Karpas-422 (cell line): ENCODE measurements around the gene NBPF3. TPM values are rescaled to one million over a fixed set of nuclear protein-coding genes. Genes with fewer than 3 reads are reported as not detected.

ENCODE experiments used
- DNase-seq: peaks from one replicate; pipeline ENCODE4 v3.0.0-alpha.2; 2015
- H2AFZ ChIP-seq: fragments of 200-600 bp; sonication (generic); 2 replicates; pipeline ENCODE4 v1.6.1; 2014; ENCODE audit warnings: antibody characterized with exemption, low read length, mixed read lengths
- H3K27ac ChIP-seq: fragments of 200-600 bp; sonication (generic); 2 replicates; pipeline ENCODE4 v1.5.1; 2014; ENCODE audit warnings: mild to moderate bottlenecking, low read length, moderate library complexity
- H3K27me3 ChIP-seq: fragments of 200-600 bp; sonication (generic); 2 replicates; pipeline ENCODE4 v1.6.1; 2014; ENCODE audit warnings: low read length, mixed read lengths
- H3K36me3 ChIP-seq: fragments of 200-600 bp; sonication (generic); 2 replicates; pipeline ENCODE4 v1.6.1; 2014; ENCODE audit warnings: low read length, mixed read lengths; ENCODE audit not compliant: insufficient read depth
- H3K4me1 ChIP-seq: fragments of 200-600 bp; sonication (generic); 2 replicates; pipeline ENCODE4 v1.6.1; 2014; ENCODE audit warnings: mild to moderate bottlenecking, low read length, mixed read lengths
- H3K4me2 ChIP-seq: fragments of 200-600 bp; sonication (generic); 2 replicates; pipeline ENCODE4 v1.6.1; 2014; ENCODE audit warnings: low read length, low read depth, mild to moderate bottlenecking; ENCODE audit not compliant: poor library complexity, severe bottlenecking
- H3K4me3 ChIP-seq: fragments of 200-600 bp; sonication (generic); 2 replicates; pipeline ENCODE4 v1.5.1; 2014; ENCODE audit warnings: mild to moderate bottlenecking, antibody characterized with exemption, low read length, mixed read lengths
- H3K79me2 ChIP-seq: fragments of 200-600 bp; sonication (generic); 2 replicates; pipeline ENCODE4 v1.6.1; 2014; ENCODE audit warnings: mild to moderate bottlenecking, low read length, mixed read lengths
- H3K9ac ChIP-seq: fragments of 200-600 bp; sonication (generic); 2 replicates; pipeline ENCODE4 v1.6.0; 2014; ENCODE audit warnings: low read length
- H3K9me2 ChIP-seq: fragments of 200-600 bp; sonication (generic), shearing (Covaris generic); replicated peaks from 2 replicates; pipeline ENCODE4 v1.6.0; 2014; ENCODE audit warnings: mild to moderate bottlenecking, low read length, moderate library complexity; ENCODE audit not compliant: insufficient read depth
- H3K9me3 ChIP-seq: fragments of 300-700, 200-600 bp; sonication (generic); 2 replicates; pipeline ENCODE4 v1.6.1; 2014; ENCODE audit warnings: low read length, mixed read lengths
- H4K20me1 ChIP-seq: fragments of 200-600 bp; sonication (generic); 2 replicates; pipeline ENCODE4 v1.6.1; 2014; ENCODE audit warnings: mild to moderate bottlenecking, antibody characterized with exemption, low read length, low read depth; ENCODE audit not compliant: insufficient read depth
- total RNA-seq: library from RNA; depleted of rRNA; stranded (reverse); fragments of >200 nt; shearing (Covaris generic); gene quantifications from 2 replicates; pipeline ENCODE4 v1.2.3, GENCODE V29; 2014; ENCODE audit warnings: low replicate concordance

NBPF3 gene
- total RNA-seq, 1 experiment from 2014 or later = 3.6 TPM

DNA sequence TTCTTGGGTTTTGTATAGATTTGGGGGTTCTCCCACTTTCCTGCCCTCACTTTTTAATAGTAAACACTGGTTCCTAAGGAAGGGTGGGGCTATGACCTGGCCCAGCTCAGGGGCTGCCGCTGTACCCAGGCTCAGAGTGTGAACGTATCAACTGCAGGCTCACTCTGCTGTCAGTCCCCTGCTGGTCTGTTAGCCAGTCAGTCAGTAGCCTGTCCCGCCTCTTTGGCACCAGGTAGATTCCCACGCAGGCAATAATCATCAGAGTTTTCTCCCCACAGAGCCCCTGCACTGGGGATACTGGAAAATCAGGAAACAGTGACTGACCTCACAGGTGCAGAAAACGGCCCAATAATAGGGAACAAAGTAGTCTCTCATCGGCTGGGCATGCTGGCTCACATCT lies 54.3 kb downstream of the NBPF3 start:
- H2AFZ ChIP-seq = no peak overlapping the region
- H3K27me3 ChIP-seq = no peaks in the 10 kb centered on the region

DNA sequence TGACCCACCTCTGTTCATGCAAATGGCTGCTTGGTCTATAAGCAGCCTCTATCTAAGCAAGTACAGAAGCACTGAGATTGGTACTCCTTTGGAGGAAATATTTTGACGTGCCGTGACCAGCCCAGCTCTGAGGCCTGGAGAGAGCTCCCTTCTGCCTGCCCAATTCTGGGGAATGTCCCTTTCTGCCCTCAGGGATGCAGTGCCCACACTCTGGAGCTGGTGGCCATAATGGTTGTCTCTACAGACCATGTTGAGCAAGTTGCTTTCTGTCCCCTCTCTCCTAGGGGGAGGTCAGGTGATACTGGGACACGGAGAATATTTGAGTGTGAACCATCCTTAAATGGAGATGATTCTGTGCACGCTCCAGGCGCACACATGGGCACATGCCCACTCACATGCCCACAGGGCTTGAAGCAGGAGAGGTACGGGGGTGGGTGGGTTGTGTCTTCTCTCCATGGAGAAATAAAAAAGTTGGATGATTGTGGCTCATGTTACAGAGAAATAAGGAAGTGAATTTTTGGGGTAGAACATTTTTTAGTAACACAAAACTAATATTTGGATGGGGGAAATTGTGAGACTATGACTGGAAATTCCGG lies 55.4 kb downstream of the NBPF3 start:
- Histone ChIP-seq H2AFZ (peak overlapping the region; percentile 65; the same call in 1 of the 2 replicates), H3K4me2 (no peak overlapping the region), H3K9me2 (no peaks in the 10 kb centered on the region), H3K27me3 (no peaks in the 10 kb centered on the region), H3K4me1 (peaks cover 18% of the 10 kb centered on the region), H3K9me3 (peaks cover 3% of the 10 kb centered on the region; the same call in 1 of the 2 replicates), H4K20me1 (no peaks in the 10 kb centered on the region), H3K36me3 (no peaks in the 10 kb centered on the region), H3K9ac (no peak overlapping the region), H3K79me2 (no peaks in the 10 kb centered on the region), H3K4me3 (no peak overlapping the region), H3K27ac (no peak overlapping the region)
- DNase-seq = no peak

More for the DNA sequence above, 54.3 kb downstream of the NBPF3 start:
- peaks cover 3% of the 10 kb centered on the region; the same call in 1 of the 2 replicates for H3K9me3 ChIP-seq
- H3K4me3 ChIP-seq = no peak overlapping the region
- H3K9me2 ChIP-seq = no peaks in the 10 kb centered on the region
- H4K20me1 ChIP-seq = no peaks in the 10 kb centered on the region
- no peak overlapping the region for H3K4me2 ChIP-seq
- peaks cover 19% of the 10 kb centered on the region for H3K4me1 ChIP-seq
- DNase-seq = no peak
- H3K27ac ChIP-seq = no peak overlapping the region
- no peaks in the 10 kb centered on the region for H3K36me3 ChIP-seq
- no peak overlapping the region for H3K9ac ChIP-seq
- H3K79me2 ChIP-seq = no peaks in the 10 kb centered on the region

DNA sequence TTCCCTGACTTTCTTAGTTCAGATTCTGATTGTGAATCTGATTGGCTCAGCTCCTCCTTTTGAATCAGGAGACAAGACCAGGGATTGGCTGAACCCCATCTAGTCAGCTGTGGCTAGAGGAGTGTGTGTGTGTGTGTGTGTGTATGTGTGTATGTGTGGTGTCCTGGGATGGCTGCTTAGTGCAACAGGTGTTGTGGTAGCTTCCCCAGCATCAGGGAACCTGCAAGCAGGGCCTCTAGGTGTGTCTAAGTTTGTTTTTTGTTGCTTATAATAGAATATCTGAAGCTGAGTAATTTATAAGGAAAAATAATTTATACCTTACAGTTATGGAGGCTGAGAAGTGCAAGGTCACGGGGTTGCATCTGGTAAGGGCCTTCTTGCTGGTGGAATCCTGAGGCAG lies 56.1 kb downstream of the NBPF3 start:
- H3K9ac ChIP-seq = no peak overlapping the region
- no peaks in the 10 kb centered on the region for H3K9me3 ChIP-seq
- no peak for DNase-seq
- H3K4me1 ChIP-seq = peaks cover 18% of the 10 kb centered on the region
- no peak overlapping the region for H3K4me3 ChIP-seq
- H3K4me2 ChIP-seq = no peak overlapping the region
- H3K27me3 ChIP-seq = no peaks in the 10 kb centered on the region
- no peaks in the 10 kb centered on the region for H3K9me2 ChIP-seq
- H4K20me1 ChIP-seq = no peaks in the 10 kb centered on the region
- H3K36me3 ChIP-seq = no peaks in the 10 kb centered on the region
- H3K27ac ChIP-seq = no peak overlapping the region
- no peak overlapping the region for H2AFZ ChIP-seq
- H3K79me2 ChIP-seq = no peaks in the 10 kb centered on the region

DNA sequence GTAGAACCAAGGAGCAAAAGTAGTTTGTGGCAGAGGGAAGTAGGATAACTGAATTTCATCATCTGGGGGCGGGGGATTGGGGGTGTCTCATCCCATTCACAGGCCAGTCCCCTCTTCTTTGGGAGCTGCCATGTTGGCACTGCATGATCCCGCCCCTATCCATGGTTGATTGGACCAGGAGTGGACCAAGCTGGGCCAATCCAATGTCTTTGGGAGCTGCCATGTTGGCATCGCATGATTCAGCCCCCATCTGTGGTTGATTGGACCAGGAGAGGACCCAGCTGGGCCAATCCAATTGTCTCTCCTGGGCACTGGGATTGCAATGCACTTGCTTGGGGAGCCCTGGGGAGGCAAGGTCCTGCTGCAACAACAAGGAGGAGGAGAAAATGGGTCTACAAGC lies 56.9 kb downstream of the NBPF3 start:
- Histone ChIP-seq H3K9me3 (no peaks in the 10 kb centered on the region), H3K27ac (no peak overlapping the region), H3K36me3 (no peaks in the 10 kb centered on the region), H4K20me1 (no peaks in the 10 kb centered on the region), H3K9me2 (no peaks in the 10 kb centered on the region), H3K79me2 (no peaks in the 10 kb centered on the region), H3K4me1 (peaks cover 13% of the 10 kb centered on the region), H3K9ac (no peak overlapping the region), H3K4me3 (no peak overlapping the region), H2AFZ (no peak overlapping the region), H3K27me3 (no peaks in the 10 kb centered on the region), H3K4me2 (no peak overlapping the region)
- no peak for DNase-seq

DNA sequence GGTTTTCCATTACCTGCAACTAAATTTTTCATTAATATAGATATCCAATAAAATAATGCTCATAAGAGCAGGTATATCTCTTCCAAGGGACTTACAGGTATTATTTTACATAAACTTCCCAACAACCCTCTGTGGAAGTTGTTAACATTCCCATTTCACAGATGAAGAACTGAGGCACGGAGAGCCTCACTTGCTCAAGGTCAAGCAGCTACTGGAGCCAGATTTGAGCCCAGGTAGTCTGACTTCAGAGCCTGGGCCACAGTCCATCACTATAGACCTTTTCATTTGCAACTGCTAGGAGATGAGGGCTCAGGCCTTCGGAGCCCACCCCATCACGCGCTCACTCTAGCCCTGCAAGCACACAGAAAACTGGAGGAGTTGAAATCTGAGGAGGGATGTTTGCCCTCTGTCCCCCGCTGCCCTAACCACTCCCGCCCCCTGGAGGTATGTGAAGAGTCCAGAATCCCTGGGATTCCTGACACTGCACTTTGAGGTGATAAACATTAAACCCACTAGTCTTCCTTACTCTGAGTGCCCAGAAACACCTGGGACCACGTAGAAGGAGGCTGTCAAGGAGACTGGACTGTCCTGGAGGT lies 57.6 kb downstream of the NBPF3 start:
- Histone ChIP-seq H3K9me3 (no peaks in the 10 kb centered on the region), H3K79me2 (no peaks in the 10 kb centered on the region), H3K4me3 (no peak overlapping the region), H3K27ac (no peak overlapping the region), H4K20me1 (no peaks in the 10 kb centered on the region), H3K9me2 (no peaks in the 10 kb centered on the region), H3K4me2 (no peak overlapping the region), H3K27me3 (no peaks in the 10 kb centered on the region), H3K9ac (no peak overlapping the region), H3K4me1 (peaks cover 6% of the 10 kb centered on the region), H3K36me3 (no peaks in the 10 kb centered on the region), H2AFZ (no peak overlapping the region)
- DNase-seq = no peak

DNA sequence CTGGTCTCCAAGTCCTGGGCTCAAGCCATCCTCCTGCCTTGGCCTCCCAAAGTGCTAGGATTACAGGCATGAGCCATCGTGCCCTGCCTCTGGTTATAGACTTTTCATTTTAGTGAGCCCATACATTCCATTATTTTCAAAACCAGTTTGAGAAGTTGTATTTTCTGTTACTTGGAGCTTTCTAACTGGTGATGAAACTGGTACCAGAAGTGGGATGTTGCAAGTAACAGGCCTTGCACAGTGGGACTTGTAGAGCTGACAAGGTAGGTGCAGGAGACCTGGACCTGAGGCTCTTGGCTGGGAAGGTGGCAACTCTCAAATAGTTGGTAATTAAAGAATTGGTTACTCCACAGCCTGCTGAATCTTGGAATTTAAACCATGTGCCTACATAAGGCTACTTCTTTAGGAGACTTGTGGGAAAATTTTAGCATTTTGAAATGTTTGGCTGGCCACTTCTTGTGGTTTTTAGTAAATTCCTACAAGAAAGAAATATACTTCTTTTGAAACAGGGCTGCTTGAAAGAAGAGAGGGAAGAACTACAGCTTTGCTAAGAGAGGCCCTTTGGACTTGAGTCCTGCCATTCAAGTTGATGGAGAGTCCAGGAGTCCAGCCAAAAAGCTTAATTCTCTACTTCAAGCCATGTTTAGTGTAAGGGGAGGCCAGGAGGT lies 59.5 kb downstream of the NBPF3 start:
- Histone ChIP-seq H3K36me3 (no peaks in the 10 kb centered on the region), H3K4me3 (no peak overlapping the region), H3K27me3 (no peaks in the 10 kb centered on the region), H2AFZ (no peak overlapping the region), H3K4me1 (peaks cover 6% of the 10 kb centered on the region), H3K9me2 (no peaks in the 10 kb centered on the region), H3K79me2 (no peaks in the 10 kb centered on the region), H4K20me1 (no peaks in the 10 kb centered on the region), H3K4me2 (no peak overlapping the region), H3K27ac (no peak overlapping the region), H3K9ac (no peak overlapping the region), H3K9me3 (no peaks in the 10 kb centered on the region)
- no peak for DNase-seq

DNA sequence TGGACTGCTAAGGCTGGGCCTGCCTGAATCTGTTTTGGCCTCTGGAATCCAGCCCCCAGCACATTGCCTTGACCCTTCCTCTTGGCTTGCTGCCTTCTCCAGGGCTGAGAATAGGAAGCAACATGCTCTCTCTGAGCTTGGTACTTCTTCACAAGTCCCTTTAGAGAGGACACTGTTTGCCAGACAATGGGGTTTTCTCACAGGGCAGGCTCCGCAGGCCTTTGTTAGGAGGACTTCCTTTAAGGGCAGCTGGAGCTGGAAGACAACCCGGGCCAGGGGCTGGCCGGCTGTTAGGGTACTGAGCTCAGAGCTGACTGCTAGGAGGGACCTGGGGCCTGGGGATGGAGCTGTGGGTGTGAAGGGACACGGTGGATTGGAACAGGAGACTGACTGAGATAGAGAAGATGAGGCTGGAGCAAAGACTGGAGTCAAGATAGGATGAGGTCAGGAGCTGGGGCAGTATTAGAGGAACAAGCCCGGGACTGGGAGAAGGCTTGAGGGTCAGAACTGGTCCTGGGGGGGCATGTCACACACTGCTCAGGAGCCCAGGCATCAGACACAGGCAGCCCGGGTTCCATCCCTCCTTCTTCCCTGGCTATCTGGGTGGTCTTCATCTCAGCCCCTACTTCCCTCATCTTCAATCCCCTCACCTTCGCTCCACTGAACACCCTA lies 63.9 kb downstream of the NBPF3 start:
- no peak overlapping the region for H3K9ac ChIP-seq
- no peak overlapping the region for H2AFZ ChIP-seq
- no peaks in the 10 kb centered on the region for H4K20me1 ChIP-seq
- no peaks in the 10 kb centered on the region for H3K36me3 ChIP-seq
- H3K4me1 ChIP-seq = peaks cover 3% of the 10 kb centered on the region
- no peak overlapping the region for H3K27ac ChIP-seq
- H3K9me2 ChIP-seq = no peaks in the 10 kb centered on the region
- H3K4me3 ChIP-seq = no peak overlapping the region
- H3K4me2 ChIP-seq = no peak overlapping the region
- H3K9me3 ChIP-seq = no peaks in the 10 kb centered on the region
- no peaks in the 10 kb centered on the region for H3K79me2 ChIP-seq
- DNase-seq = no peak
- no peaks in the 10 kb centered on the region for H3K27me3 ChIP-seq

DNA sequence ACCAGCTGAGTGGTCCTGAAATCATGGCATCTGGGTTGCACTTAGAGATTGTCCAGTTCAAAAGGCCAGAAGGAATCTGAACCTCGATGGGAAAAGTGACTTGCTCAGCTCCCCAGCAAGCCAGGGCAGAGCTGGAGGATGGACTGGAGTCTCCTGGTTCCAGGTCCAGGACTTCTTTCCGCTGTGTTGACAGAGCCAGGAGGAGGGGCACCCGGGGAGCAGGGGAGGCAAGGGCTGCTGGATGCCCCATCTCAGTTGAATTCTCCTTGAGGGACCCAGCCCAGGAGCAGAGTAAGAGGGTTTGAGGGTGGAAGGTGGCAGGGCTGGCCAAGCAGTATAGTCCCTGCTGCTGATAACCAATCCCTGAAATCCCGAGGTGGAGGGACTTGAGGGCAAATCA lies 66.9 kb downstream of the NBPF3 start:
- H3K9me2 ChIP-seq = no peaks in the 10 kb centered on the region

More for the DNA sequence above, 66.9 kb downstream of the NBPF3 start:
- Histone ChIP-seq H3K36me3 (no peaks in the 10 kb centered on the region), H3K9me3 (no peaks in the 10 kb centered on the region), H3K4me2 (no peak overlapping the region), H3K79me2 (no peaks in the 10 kb centered on the region), H3K4me1 (peaks cover 18% of the 10 kb centered on the region), H3K9ac (no peak overlapping the region), H3K27ac (no peak overlapping the region), H4K20me1 (no peaks in the 10 kb centered on the region), H3K27me3 (no peaks in the 10 kb centered on the region), H2AFZ (no peak overlapping the region), H3K4me3 (no peak overlapping the region)
- DNase-seq = no peak
